CD1c-positive myeloid dendritic cell (primary cell): ENCODE data around the gene PURA.
A peak's percentile ranks its signal among the peaks of the same experiment; 100 is the strongest.

Experiments used
- DNase-seq: peaks from one replicate; pipeline ENCODE4 v3.0.0-alpha.2; 2016; ENCODE audit errors: extremely low spot score

PURA gene

DNA sequence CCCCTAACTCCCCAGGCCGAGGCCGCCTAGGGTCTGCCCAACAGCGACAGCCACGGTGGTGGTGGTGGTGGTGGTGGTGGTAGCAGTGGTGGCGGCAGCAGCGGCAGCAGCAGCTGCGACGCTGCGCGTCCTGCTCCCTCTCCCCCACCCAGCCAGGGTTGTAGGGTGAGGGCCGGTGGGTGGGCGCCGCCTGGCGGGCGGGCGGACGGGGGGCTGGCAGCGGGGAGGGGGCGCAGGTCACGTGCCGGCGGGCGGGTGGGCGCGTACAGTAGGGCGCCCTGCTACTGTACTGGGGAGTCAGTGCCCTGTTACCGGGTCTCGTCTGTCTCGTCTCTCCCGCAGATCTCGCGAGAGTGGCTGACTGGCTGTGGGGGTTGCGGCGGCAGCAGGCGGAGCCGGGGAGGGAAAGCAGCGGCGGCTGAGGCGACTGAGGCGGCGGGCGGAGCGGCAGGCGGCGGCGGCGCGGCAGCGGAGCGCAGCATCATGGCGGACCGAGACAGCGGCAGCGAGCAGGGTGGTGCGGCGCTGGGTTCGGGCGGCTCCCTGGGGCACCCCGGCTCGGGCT, at the start of gene PURA:
PURA (plus strand) TSS at position 411 of the 565 bp plus-strand sequence; CDS start at position 484, 73 bp downstream.
- peak; percentile 96 for DNase-seq

DNA sequence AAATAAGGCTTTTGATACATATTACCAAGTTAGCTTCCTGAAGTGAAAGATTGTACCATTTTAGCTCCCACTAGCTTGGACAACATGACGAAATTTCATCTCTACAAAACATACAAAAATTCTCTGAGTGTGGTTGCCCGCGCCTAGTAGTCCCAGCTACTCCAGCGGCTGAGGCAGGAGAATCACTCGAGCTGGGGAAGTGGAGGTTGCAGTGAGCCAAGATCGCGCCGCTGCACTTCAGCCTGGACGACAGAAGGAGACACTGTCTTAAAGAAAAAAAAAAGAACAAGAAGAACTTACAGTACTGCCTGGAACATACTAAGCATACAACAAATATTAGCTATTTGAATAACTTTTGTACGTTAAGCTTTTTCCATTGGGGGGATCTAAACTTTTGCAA, 41.1 kb upstream of the PURA start:
- no peak for DNase-seq

DNA sequence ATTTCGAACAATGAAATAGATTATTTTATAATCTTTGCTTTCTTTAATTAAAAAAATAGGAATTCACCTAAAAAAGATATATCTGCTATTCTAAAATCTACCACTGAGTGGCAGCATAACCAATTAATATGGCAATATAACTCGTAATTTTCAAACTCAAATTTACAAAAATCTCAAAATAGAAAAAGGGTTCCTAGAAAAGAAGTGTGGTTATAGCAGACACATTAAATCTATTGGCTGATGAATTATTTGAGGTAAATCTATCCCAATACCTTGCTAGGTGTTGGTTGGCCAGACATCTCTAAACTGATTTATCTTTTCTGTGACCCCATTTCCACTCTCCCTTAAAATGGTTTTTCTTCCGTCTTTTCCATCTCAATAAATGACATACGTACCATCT, 40.6 kb upstream of the PURA start:
- peak; percentile 67 for DNase-seq

DNA sequence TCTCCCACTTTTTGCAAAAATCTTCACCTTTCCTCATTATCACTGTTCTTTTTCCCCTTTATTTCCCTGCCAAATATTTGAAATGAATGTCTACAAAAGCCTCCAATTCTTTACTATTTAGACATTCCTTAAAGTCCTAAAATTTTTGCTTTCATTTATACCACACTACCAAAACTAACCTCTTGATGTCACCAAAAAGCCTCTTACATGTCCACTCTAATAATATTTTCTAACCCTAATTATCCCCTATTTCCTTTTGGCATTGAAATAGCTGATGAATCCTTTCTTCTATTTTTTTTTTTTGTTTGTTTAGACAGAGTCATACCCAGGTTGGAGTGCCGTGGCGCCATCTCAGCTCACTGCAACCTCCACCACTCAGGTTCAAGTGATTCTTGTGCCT, 38.5 kb upstream of the PURA start:
- no peak for DNase-seq

DNA sequence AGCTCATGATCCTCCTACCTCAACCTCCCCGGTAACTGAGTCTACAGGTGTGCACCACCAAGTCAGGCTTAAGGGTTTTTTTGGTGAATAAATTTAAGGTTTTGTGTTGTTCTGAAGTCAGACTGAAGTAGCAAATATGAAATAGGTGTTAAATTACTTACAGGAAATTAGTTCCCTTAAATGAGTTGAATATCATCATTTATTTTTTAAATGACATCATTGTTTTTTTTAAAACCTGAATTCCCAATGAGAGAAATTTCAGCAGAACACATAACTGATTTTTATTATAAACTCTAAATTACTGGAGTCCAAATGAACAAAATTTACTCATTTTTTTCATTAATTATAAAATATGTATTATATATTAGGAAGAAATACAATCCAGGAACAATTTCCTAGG, 37.8 kb upstream of the PURA start:
- no peak for DNase-seq

DNA sequence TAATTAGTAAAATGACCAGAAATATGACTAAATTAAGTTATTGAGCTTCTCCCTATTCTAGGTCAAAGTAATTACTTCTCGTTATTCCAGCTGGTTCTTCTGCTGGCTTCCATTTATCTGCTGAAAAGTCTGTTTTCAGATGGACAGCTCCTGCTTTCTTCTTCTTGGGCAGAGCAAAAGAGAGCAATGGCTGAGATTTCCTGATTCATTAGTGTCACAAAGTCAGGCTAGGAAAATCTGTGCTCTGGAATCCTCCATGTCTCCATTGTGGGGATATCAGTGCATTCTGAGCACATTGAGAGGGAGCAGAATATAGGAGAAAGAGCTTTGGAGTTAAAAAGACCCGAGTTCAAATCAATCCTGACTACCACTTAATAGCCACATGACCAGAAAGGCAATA, 37.1 kb upstream of the PURA start:
- DNase-seq, result no peak

DNA sequence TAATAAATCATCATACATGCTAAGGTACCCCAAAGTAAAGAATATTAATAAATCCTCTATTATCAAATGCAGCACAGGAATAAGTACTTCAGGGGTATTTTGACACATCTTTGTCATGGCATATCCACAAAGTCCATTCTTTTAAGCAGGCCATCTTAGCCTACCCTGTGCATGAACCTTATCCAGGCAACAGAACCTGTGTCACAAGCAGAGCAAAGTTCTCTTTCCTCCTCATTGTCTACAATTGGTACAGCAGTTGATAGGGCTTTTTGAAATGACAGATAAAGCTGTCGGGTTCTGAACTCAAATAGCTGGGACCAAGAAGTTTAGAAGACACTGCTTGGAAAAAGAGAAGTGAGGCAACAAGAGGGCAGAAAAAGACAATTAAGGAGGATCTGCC, 30.8 kb upstream of the PURA start:
- no peak for DNase-seq

DNA sequence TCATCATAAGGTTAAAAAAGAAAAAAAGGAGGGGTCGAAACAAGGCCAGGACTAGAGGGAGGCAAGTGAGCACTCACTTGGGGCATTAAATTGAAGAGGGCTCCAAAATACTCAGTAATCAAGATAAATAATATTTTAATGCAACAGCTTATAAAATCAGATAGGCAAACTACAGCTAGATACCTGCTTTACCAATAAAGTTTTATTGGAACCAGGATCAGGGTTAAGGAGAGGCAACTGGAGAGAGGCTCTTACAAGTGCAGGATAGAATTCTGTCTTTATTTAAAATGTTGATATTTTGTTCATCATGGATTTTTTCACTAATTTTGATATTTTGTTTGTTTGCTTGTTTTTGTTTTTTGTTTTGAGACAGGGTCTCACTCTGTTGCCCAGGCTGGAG, 30.3 kb upstream of the PURA start:
- DNase-seq, result no peak

DNA sequence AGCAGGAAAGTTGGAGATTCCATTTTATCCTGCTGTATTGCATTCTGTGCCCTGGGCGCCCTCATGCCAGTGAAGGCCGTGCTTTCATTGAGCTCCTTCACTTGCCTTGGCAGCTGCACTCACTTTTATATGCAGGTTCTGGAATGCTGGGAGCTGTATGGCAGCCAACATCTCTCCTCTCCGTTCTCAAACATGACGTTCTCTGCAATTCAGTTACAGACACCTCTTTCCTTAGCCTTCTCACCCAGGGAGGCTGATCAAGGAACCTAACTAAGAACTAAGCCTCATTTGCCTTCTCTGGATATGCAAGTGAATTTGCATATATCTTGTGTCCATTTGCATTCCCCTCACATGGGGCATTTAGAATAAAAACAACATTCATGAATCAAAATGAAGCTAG, 29.4 kb upstream of the PURA start:
- DNase-seq, result no peak

DNA sequence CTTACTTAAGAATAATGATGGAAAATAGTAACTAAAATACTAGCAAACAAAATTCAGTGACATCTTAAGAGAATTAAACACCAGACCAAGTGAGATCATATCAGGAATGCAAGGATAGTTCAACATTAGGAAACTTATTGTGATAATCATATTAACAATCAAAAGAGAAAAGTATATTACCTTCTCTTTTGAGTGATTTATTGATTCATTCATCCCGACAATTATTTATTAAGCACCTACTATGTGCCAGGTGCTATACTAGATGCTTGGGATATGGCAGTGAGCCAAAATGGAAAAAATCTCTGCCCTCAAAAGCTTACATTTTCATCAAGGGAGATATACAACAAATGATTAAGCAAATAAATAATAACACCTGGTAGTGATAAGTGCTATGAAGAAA, 23.7 kb upstream of the PURA start:
- no peak for DNase-seq

DNA sequence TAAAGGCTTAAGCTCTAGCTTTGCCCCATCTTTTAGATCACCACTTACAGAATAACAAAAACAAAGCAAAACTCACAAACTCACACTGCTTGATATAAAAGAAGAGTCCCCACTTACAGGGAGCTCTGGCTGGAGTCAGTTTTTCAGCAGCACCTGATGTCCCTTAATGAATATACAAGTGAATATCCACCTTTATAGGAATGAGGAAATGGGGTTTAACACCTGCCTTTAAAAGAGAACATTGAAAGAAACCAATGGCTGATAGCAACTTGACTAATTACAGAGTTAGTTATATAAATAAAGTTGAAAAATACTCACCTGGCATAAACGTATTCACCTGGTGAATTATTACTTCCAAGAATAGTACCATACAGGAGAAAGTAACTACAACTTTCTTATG, 20.7 kb upstream of the PURA start:
- no peak for DNase-seq

DNA sequence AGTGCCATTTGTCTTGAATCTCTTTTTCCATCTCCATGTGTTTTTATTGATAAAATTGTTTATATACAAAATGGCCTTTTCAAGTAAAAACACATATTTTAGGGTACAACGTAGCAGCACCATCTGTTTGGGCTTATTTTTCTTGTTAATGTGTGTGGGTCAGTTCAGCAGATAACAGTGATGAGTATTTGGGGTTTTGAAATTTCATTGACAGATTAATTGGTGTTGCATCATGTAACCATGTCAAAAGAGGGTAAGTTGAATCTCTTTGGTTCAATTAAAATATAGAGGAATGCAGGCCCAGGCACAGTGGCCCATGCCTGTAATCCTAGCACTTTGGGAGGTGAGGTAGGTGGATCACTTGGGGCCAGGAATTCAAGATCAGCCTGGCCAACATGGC, 20.0 kb upstream of the PURA start:
- no peak for DNase-seq

DNA sequence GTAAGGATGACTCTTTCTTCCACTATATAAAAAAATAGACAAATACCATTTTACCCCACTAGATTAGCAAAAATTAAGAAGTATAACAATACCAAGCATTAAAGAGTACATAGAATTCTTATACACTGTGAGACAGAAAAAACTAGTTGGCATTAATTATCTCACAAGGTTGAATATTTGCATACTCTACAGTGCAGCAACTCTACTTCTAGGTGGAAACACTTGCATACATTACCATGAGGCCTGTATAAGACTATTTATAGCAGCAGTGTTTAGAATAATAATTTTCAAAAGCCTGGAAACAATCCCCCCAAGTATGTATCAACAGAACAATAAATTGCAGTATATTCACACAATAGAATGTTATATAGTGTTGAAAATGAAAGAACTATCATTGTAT, 19.0 kb upstream of the PURA start:
- DNase-seq, result no peak

DNA sequence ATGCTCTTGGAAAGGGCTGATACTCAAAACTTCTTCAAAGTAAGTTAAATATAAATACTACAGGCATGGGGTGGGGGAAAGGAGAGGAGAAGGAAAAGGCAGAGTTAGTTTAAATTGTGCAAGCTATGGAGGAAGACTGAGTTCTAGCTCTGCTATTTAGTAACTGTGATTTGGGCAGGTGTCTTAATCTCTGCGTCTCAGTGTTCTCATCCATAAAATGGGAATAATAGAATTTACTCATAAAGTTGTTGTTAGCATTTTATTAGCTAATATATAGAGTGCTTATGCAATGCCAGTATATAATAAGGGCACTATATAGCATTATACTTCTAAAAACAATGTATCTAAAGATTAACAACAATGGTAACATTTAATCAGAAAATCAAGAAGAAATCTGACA, 12.7 kb upstream of the PURA start:
- DNase-seq, result no peak

DNA sequence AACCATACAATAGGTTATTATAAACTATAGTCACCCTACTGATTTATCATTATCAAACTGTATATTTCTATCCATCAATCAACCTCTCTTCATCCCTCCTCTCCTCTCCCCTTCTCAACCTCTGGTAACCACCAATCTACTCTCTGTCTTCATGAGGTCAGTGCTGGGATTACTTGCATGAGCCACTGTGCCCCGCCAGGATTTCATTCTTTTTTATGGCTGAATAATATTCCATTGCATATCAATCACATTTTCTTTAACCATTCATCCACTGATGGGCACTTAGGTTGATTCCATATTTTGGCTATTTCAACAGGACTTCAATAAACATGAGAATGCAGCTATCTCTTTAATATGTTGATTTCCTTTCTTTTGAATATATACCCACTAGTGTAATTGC, 10.8 kb upstream of the PURA start:
- no peak for DNase-seq

DNA sequence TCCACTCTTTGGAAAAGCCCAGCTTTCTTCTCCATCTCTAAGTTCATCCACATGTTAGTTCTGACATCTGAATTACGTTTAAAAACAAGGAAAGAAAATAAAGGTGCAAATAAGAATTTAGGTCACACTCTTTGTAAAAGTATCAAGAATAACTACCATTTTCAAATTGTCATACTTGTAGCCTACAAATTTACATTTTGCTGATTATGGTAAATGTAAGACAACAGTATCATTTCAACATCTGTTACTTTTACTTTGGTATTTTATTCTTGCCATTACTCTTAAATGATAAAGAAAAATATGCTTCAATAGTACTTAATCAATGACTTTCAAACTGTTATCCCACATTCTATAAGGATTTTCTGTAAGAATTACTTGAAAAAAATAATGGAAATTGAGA, 9.8 kb upstream of the PURA start:
- DNase-seq, result no peak

DNA sequence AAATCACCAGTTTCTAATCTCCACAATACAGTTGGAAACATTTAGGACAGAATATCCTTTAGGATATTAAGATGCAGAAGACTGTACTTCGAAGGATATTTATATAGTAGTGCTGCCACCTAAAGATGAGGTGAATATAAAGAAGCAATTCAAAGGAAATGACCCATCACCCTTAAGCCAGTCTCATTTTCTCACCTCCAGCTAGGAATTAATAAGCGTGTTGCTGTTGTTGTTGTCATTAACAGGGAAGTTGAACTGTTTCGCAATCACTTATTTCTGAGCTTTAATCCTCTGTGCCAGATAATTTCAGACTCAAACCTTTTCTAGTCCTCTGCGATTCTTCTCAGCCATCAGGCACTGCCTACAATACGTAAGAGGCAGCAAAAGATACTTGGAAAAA, 7.8 kb upstream of the PURA start:
- peak; percentile 55 for DNase-seq

DNA sequence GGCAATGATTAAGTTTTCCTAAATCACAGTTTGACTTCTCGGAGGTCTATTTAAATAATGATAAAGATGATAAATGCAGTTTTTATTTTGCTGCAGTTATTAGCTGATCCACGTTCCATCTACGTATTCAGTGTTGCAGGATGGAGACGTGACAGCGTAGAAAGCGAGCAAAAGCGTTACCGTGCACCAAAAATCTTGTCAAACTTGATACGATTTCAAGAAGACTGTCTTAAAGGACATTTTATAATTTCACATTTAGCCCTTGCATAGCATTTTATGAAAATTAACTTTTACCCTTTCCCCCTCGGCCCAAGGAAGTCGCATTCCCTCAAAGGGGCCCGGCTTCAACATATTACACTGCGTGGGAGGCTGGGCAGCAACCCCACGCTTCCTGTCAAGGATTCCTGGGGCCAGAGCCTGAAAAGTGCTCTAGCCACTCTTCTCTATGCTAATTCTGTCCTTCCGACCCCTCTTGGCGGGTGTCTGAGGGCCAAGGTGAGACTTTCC, 7.1 kb upstream of the PURA start:
- DNase-seq, result no peak

DNA sequence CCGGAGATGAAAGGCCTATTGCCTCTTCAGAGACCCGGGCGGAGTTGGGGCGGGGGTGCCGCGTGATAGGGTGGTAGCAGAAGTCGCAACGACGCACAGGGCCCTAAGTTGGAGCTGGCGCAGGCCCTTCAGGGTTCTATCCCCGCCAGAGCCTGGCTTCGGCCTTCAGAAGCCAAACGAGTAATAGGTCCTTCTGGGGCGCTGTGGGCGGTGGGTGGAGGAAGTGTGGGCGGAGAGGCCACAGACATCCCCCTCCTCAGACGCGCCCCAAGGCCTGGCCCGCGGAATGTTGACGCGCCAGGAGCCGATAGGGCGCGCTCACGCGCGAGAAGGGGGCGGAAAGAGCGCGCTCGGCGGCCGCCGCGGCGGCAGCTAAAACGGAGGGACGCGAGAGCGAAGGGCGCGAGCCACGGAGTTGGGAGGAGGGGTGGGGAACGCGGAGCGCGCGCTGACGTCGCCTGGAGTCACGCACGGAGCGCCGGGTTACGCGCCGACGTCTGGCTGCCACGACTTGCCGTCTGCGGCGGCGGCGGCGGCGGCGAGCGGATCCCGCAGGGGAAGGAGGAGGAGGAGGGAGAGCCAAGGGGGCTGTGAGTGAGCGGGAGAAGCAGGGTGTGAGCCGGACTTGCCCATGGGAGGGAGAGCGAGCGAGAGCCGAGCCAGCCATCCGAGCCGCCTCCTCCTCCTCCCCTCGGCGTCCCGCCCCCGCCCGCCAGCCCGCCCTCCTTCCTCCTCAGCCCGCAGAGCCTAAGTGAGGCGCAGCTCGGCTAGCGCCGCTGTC, 6.4 kb upstream of the PURA start:
- DNase-seq, result peak; percentile 95

DNA sequence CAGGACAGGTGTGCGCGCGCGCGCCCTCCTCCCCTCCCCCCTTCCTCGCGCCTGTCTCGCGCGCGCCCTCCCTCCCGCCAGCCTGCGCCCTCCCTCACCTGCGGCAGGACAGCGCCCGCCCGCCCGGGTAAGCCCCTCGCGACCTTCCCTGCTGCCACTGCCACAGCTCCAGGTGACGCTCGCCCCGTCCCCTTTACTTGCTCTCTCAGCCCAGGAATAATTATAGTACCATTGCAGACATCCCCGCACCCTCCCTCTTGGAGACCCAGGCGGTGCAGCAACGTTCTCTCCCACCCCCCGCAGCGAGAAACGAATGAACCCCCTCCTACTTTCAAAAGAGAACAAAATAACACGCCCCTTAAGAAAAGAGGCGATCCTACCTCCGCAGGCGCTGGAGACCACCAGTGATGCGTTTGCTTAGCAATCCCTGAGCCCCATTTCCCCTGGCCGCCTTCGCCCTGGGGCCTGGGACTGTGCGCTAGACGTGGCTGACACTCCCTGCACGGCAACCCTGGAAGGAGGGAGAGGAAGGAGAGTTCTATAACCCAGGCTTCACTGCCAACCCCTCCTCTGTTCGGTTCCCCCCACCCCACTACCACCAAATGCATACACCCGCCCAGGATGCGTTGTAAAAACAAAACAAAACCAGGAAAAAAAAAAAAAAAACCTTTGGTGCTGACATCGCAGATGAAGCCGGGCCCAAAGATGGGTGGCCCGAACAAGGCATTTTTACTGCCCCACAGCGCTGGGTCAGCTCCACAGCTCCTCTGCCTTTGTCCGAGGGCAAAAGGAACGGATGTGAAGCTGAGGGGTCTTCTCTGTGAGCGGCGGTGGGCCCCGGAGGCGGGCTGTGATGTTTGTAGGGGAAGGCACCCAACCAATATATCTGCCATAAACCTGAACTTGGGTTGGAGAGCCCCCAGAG, 5.6 kb upstream of the PURA start:
- no peak for DNase-seq

DNA sequence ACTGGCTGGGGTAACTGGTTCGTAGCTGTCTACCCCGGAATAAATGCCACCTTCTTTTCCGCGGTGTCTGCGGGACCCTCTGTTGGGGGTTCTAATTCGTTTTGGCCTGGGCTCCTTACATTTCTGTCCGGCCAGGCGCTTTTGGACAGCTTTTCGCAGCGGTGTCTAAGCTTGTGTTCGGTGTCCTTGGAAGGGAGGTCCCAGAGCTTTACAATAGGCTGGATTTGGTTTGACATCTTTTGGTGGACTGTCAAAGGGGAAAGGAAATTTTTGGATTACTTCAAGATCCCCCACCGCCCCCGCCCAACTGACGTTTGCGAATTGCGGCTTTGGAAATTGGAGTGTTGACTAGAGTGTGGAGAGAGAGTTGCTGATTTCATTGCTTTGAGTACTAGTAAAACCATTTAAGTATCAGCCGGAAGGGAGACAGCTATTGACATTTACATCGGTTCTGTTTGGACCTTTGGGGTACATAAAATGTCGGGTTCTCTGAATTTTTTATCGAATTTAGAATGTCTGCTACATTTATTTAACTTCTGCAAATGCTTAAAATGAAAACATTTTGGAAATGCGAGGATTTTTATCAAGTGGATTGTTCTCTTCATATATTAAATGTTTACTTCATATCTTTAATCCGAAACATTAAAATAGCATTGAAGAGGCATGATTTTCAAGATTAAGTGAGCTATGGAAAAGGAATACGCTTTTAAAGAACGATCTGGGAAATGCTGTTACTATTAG, 4.7 kb upstream of the PURA start:
- no peak for DNase-seq
